ENCODE measurements around the gene IBA57.

Gene IBA57

GRCh38 chr1:228156941-228157728 lies 8.5 kb upstream of the IBA57 start:
- no peak for DNase-seq

GRCh38 chr1:228157729-228158126 lies 7.9 kb upstream of the IBA57 start:
- DNase-seq: no peak

GRCh38 chr1:228158151-228159007 lies 7.2 kb upstream of the IBA57 start:
- no peak for DNase-seq

GRCh38 chr1:228159008-228159665 lies 6.5 kb upstream of the IBA57 start:
- DNase-seq: no peak

GRCh38 chr1:228160201-228160761 lies 5.3 kb upstream of the IBA57 start:
- no peak for DNase-seq

- no peak for DNase-seq
Observed at GRCh38 chr1:228161362-228161761, 4.2 kb upstream of the IBA57 start.

GRCh38 chr1:228161866-228162265 lies 3.7 kb upstream of the IBA57 start:
- no peak for DNase-seq

- DNase-seq: no peak
Observed at GRCh38 chr1:228162286-228163006, 3.2 kb upstream of the IBA57 start.

- DNase-seq: no peak
Observed at GRCh38 chr1:228163007-228163753, 2.4 kb upstream of the IBA57 start.

- no peak for DNase-seq
Observed at GRCh38 chr1:228163776-228164519, 1.7 kb upstream of the IBA57 start.

GRCh38 chr1:228164561-228165371 lies 838 bp upstream of the IBA57 start:
- no peak for DNase-seq

GRCh38 chr1:228166170-228166936 lies 749 bp downstream of the IBA57 start:
- peak; percentile 55 for DNase-seq

- no peak for DNase-seq
Observed at GRCh38 chr1:228168563-228169270, 3.1 kb downstream of the IBA57 start.

- DNase-seq: no peak
Observed at GRCh38 chr1:228169345-228169744, 3.7 kb downstream of the IBA57 start.

GRCh38 chr1:228170666-228171065 lies 5.1 kb downstream of the IBA57 start:
- DNase-seq: no peak

- DNase-seq: no peak
Observed at GRCh38 chr1:228171221-228171891, 5.8 kb downstream of the IBA57 start.

- no peak for DNase-seq
Observed at GRCh38 chr1:228172591-228173527, 7.3 kb downstream of the IBA57 start.

Data from KG1 (cell line).